Chondrocyte (in vitro differentiated cells): ENCODE data around the gene POLA1. TPM values are rescaled to one million over a fixed set of nuclear protein-coding genes. Genes with fewer than 3 reads are reported as not detected.

Experiments
- DNase-seq: peaks from one replicate; pipeline ENCODE4 v3.0.0; 2021; ENCODE audit warnings: mixed read lengths, low spot score
- H3K27ac Mint-ChIP-seq: one replicate; pipeline ENCODE4 v1.8.0; 2021; ENCODE audit warnings: mild to moderate bottlenecking, moderate library complexity, mixed read lengths; ENCODE audit not compliant: unreplicated experiment
- H3K27me3 Mint-ChIP-seq: 2 replicates; pipeline ENCODE4 v1.8.0; 2021; ENCODE audit warnings: low read depth, mixed read lengths
- H3K36me3 Mint-ChIP-seq: 2 replicates; pipeline ENCODE4 v1.8.0; 2021; ENCODE audit warnings: low read depth, mixed read lengths
- H3K4me1 Mint-ChIP-seq: 2 replicates; pipeline ENCODE4 v1.8.0; 2021; ENCODE audit warnings: low read depth, mild to moderate bottlenecking, mixed read lengths
- H3K4me3 Mint-ChIP-seq: one replicate; pipeline ENCODE4 v1.8.0; 2021; ENCODE audit warnings: mild to moderate bottlenecking, moderate library complexity, mixed read lengths; ENCODE audit not compliant: unreplicated experiment
- H3K9me3 Mint-ChIP-seq: 2 replicates; pipeline ENCODE4 v1.8.0; 2021; ENCODE audit warnings: low read depth, mixed read lengths
- CTCF ChIP-seq: fragments of 200-600 bp; sonication (generic); IDR thresholded peaks from 2 replicates; pipeline ENCODE4 v1.5.0; 2021; ENCODE audit warnings: antibody characterized with exemption, mild to moderate bottlenecking, moderate library complexity
- total RNA-seq: library from RNA; stranded (reverse); gene quantifications from 3 replicates; pipeline ENCODE4 v1.2.1, GENCODE V29; 2021

POLA1 gene
- total RNA-seq, 1 donor from 2014 or later = 10.8 TPM

GRCh38 chrX:24982306-24982965 is 288.7 kb downstream of the POLA1 start:
- Mint-ChIP-seq H3K36me3 (peaks cover 3% of the 10 kb centered on the region), H3K4me1 (peaks cover 12% of the 10 kb centered on the region), H3K9me3 (no peaks in the 10 kb centered on the region), H3K27ac (no peak overlapping the region), H3K27me3 (no peaks in the 10 kb centered on the region), H3K4me3 (no peak overlapping the region)
- no peak for DNase-seq
- TF ChIP-seq CTCF = no peak

- Mint-ChIP-seq H3K36me3 (peaks cover 3% of the 10 kb centered on the region), H3K4me1 (peaks cover 16% of the 10 kb centered on the region), H3K4me3 (no peak overlapping the region), H3K9me3 (no peaks in the 10 kb centered on the region), H3K27ac (no peak overlapping the region), H3K27me3 (no peaks in the 10 kb centered on the region)
- no peak for DNase-seq
- TF ChIP-seq CTCF = no peak
These were observed 290.2 kb downstream of the POLA1 start for GRCh38 chrX:24983931-24984330.

GRCh38 chrX:24985120-24985519 is 291.4 kb downstream of the POLA1 start:
- Mint-ChIP-seq H3K36me3 (peaks cover 3% of the 10 kb centered on the region), H3K4me1 (peaks cover 11% of the 10 kb centered on the region), H3K9me3 (no peaks in the 10 kb centered on the region), H3K4me3 (no peak overlapping the region), H3K27ac (no peak overlapping the region), H3K27me3 (no peaks in the 10 kb centered on the region)
- no peak for TF ChIP-seq CTCF
- no peak for DNase-seq

- peaks cover 3% of the 10 kb centered on the region for H3K36me3 Mint-ChIP-seq
- H3K27me3 Mint-ChIP-seq = no peaks in the 10 kb centered on the region
- peaks cover 4% of the 10 kb centered on the region for H3K4me1 Mint-ChIP-seq
- no peak for DNase-seq
- TF ChIP-seq CTCF = no peak
- H3K9me3 Mint-ChIP-seq = no peaks in the 10 kb centered on the region
- H3K27ac Mint-ChIP-seq = no peak overlapping the region
- H3K4me3 Mint-ChIP-seq = no peak overlapping the region
These were observed 294.0 kb downstream of the POLA1 start for GRCh38 chrX:24987731-24988130.

- no peak for TF ChIP-seq CTCF
- H3K9me3 Mint-ChIP-seq = no peaks in the 10 kb centered on the region
- no peak overlapping the region for H3K27ac Mint-ChIP-seq
- peaks cover 3% of the 10 kb centered on the region for H3K36me3 Mint-ChIP-seq
- no peak overlapping the region for H3K4me3 Mint-ChIP-seq
- peaks cover 4% of the 10 kb centered on the region for H3K4me1 Mint-ChIP-seq
- no peaks in the 10 kb centered on the region for H3K27me3 Mint-ChIP-seq
- DNase-seq = no peak
These were observed 294.6 kb downstream of the POLA1 start for GRCh38 chrX:24988314-24988713.
